NCI-H748 (cell line): ENCODE measurements around the gene S100A4.
"Not testable (repeated sequence)": the region's sequence is repeated elsewhere in the genome, so short reads cannot be mapped to it uniquely, and the experiment has no call there.

Experiments used
- DNase-seq: peaks from one replicate; lab custom pipeline; 2025; ENCODE audit not compliant: unreplicated experiment; lab: John Stamatoyannopoulos, UW

Gene S100A4

DNA sequence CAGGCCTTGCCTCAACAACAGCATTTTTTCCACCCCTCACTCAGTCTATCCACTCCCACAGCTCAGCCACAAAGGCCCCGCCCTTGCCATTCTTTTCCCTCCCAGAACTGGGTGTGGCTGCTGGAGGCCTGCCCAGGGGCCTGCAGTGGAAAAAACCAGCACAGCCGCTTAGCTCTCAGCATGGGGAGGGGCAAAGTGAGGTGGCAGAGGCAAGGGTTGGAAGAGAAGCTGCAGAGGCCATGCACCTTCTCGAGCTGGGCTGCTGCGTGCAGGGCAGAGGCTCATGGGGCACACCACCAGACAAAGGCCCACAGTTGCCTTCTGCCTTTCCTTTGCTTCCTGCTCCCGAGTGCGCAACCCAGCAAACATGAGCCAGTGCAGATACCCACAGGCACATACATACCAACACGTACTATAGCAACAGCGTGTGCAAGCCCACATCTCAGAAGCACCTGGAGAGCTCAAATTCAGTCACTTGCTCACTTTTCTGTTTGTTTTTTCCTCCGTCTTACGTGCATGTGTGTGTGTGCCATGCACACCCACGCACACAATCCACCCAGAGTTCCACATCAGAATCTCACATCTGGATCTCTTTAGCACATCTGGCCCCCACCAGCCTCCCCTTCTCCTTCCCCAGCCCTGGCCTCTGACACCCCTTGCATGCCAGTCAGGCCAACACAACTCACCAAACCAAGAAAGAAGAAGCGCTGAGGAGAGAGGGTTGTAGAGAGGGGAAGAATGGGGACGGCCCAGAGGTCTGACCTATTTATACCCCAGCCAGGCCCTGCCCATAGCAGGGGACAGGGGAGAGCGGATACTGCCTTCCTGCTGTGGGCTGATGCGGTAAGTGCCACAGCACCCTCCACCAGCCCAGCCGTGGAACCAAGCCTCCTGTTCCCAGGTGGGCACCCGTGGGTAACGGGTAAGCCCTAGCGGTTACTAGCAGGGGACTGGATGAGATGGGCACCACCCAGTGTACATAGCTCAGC lies at the start of gene S100A4:
Gene S100A4 (minus strand): TSS at position 740 of the 989 bp plus-strand sequence. CDS start 1,012 bp downstream, outside the sequence.
- DNase-seq, result peak; percentile 94

DNA sequence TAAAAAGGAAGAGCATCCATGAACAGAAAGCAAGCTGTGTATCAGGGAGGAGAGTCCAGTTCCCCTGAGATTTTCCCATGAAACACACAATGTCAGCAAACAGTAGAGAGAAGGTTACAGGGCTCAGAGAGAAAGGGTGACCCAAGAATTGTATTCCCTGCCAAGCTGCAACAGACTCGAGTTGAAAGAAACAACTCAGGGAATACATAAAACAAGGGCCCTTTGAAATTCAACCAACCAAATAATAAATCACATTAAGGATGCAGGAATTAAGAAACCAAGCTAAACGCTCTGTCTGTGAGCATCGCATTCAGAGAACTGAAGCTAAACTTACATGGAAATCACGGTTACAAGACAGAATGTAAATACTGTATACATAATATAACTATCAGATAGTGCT lies 47.1 kb upstream of the S100A4 start:
- no peak for DNase-seq

DNA sequence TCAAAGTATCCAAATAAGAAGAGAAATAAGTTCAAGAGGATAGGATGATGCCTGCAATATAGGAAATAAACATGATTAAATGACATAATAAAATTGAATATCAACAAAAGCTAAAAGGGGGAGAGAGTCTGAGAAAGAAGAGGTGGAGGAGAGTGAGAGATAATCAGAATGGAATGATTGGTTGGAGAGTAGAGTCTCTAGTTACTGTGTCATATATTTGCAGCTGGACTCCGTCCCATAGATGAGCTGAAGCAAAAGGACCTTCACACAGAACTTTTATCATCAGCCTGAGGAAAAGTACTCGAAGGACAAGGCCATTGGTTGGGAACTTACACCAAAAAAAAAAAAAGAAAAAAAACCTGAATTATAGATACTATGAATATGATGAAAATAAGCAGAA lies 42.9 kb upstream of the S100A4 start:
- no peak for DNase-seq

DNA sequence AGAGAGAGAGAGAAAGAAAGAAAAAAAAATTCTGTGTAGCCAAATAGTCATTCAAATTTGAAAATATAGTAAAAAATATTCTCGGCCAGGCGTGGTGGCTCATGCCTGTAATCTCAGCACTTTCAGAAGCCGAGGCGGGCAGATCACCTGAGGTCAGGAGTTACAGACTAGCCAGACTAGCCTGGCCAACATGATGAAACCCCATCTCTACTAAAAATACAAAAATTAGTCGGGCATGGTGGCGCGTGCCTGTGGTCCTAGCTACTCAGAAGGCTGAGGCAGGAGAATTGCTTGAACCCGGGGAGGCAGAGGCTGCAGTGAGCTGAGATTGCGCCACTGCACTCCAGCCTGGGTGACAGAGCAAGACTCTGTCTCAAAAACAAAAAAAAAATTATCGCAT lies 42.4 kb upstream of the S100A4 start:
- DNase-seq, result not testable (repeated sequence)

DNA sequence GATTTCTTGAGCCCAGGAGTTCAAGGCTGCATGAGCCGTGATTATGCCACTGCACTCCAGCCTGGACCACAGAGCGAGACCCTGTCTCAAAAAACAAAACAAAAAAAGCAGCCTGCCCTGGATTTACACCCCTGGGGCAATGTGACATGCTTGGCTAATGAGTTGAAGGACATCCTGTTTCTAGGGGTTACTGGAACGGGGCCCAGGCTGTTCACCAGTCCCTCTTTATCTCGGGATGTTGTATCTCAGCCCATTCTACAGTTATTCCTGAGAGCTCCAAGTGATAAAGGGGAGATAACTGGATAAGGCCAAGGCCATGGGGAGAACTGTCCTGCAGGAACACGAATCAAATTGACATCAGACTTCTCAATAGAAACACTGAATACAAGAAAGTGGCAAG lies 41.7 kb upstream of the S100A4 start:
- no peak for DNase-seq

DNA sequence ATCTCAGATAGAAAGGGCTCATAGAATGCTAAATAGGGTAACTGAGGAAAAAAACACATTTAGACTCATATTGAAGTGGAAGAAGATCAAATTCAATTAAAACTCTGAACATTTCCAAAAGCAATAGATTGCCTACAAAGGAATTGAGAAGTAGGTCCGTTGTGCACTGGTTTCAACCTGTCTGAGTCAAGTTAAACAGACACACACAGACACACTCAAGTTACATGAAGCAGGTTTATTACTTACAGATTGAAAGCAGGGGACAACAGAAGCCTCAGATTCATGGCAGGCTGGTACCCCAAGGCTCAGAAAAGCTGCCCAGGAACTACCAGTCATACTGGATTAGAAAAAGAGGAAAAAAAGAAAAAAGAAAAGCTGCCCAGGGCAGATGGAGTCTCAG lies 40.7 kb upstream of the S100A4 start:
- no peak for DNase-seq

DNA sequence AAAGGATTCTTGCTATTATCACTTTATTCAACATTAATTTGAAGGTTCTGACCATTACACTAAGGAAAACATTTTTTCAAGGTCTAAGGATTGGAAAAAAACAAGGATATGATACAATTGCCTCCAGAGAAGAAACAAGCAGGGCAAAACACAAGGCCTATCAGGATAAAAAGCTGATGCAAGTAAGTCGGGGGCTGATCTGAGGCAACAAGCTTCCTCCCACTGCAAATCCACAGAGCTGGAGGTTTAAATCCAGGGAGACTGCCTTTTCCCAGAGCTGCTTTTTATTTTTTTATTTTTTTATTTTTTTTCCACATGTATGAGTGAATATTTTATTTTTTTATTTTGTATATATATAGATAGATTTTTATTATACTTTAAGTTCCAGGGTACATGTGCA lies 39.4 kb upstream of the S100A4 start:
- no peak for DNase-seq

DNA sequence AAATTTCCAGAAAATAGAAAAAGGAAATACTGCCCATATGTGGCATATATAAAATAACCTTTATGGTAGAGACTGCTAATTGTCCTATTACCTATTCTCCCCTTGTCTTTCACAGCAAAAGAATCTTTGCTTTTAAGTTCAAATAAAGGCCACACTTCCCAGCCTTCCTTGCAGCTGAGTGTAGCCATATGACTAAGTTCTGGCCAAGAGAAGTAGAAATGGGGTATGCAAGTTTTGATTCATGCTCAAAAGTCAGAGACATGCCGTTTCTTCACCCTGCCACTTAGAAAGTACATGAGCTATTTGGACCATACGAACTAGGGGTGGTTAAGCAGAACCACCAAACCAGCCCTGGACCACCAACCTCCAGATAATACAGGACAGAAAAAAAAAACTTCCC lies 38.4 kb upstream of the S100A4 start:
- no peak for DNase-seq

DNA sequence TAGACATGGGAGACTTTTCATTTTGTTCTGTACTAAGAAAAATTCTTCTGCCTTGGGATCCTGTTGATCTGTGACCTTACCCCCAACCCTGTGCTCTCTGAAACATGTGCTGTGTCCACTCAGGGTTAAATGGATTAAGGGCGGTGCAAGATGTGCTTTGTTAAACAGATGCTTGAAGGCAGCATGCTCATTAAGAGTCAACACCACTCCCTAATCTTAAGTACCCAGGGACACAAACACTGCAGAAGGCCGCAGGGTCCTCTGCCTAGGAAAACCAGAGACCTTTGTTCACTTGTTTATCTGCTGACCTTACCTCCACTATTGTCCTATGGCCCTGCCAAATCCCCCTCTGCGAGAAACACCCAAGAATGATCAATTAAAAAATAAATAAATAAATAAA lies 37.9 kb upstream of the S100A4 start:
- not testable (repeated sequence) for DNase-seq

DNA sequence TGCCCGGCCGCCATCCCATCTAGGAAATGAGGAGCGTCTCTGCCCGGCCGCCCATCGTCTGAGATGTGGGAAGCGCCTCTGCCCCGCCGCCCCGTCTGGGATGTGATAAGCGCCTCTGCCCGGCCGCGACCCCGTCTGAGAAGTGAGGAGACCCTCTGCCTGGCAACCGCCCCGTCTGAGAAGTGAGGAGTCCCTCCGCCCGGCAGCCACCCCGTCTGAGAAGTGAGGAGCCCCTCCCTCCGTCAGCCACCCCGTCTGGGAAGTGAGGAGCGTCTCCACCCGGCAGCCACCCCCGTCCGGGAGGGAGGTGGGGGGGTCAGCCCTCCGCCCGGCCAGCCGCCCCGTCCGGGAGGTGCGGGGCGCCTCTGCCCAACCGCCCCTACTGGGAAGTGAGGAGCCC lies 37.2 kb upstream of the S100A4 start:
- not testable (repeated sequence) for DNase-seq

DNA sequence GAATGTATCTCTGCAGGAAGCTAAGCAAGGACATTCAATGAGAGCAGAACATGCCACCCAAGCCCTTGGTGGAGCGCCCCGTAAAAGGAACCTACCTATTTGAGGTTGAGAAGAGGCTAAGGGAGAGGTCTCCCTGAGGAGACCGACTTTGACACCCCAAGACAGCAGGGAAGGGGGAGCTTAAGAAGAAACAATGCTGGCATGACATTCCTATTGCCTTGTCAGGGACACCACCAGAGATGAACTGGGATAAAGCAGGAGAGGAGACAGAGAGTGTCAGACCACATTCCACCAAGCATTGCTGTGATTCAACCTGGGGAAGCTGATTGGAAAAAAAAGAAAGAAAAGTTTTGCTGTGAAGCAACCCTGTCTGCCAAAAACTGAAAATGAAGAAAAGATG lies 33.3 kb upstream of the S100A4 start:
- no peak for DNase-seq

DNA sequence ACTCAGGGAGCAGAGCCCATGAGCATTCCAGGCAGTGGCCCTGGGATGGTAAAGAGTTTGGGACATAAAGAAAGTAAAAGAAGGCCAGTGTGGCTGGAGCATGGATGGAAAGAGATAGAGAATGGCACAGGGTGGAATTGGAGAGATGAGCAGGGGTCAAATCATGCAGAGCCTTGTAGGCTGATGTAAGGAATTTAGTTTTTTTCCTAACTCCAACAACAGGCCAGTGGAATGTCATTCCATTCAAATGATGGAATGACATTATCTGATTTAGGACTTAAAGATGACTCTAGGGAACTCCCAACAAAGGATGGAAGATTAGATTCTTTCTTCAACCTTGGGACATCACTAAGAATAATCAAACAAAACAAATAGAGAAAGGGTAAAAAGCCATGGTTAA lies 32.9 kb upstream of the S100A4 start:
- no peak for DNase-seq

DNA sequence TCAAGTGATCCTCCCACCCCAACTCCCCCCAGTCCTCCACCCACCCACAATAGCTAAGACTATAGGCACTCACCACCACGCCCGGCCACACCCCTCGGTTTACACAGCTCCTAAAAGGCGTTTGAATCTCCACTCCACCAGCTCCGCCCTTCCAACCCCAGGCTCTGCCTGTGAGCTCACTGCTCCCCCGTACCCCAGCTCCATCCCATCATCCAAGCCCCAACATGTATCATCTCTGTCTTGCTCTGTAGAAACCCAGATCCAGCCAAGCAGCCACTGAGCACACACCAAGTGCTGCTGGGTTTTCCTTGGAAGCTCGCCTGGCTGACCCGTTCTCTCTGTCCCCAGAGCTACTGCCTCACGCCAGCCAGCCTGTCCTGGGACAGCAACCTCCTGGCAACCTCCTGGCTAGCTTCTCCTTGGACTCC lies 32.0 kb upstream of the S100A4 start:
- peak; percentile 12 for DNase-seq

DNA sequence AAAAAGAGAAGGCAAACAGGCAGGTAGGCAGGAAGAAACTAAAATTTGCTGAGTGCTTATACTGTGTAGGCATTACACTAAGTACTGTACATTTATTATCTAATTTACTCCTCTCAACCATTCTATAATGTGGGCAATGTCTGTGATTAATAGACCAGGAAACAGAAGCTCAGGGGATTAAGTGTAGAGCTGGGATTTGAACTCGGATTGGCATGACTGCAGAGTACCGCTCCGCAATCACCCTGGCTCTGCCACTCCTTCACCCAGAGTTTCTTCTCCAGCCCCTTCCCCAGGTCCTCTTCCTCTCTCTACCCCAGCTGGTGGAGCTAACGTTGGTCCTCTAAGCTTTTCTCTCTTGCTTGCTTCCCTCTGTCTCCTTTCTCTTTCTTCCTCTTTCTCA lies 31.5 kb upstream of the S100A4 start:
- no peak for DNase-seq

DNA sequence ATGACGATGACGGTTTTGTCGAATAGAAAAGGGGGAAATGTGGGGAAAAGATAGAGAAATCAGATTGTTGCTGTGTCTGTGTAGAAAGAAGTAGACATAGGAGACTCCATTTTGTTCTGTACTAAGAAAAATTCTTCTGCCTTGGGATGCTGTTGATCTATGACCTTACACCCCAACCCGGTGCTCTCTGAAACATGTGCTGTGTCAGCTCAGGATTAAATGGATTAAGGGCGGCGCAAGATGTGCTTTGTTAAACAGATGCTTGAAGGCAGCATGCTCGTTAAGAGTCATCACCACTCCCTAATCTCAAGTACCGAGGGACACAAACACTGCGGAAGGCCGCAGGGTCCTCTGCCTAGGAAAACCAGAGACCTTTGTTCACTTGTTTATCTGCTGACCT lies 29.9 kb upstream of the S100A4 start:
- not testable (repeated sequence) for DNase-seq

DNA sequence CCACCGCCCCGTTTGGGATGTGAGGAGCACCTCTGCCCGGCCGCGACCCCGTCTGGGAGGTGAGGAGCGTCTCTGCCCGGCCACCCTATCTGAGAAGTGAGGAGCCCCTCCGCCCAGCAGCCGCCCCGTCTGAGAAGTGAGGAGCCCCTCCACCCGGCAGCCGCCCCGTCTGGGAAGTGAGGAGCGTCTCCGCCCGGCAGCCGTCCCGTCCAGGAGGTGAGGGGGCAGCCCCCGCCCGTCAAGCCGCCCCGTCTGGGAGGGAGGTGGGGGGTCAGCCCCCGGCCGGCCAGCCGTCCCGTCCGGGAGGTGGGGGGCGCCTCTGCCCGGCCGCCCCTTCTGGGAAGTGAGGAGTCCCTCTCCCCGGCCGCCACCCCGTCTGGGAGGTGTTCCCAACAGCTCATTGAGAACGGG lies 29.5 kb upstream of the S100A4 start:
- not testable (repeated sequence) for DNase-seq

DNA sequence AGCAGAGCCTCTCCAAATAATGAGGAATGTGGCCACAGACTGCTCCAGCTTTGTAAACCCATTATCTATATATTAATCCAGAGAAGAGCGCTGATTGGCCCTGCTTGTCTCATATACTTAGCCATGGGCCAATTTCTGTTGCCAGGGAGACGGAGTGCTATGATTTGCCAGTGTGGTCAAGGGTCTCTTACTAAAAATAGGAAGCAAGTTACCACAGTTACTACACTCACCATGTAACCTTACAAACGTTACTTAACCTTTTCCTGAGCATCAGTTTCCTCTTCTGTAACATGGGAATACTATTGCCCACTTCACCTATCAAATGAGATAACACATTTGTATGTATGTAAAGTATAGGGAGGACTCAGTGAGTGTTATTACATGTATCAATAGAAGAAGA lies 27.7 kb upstream of the S100A4 start:
- no peak for DNase-seq

DNA sequence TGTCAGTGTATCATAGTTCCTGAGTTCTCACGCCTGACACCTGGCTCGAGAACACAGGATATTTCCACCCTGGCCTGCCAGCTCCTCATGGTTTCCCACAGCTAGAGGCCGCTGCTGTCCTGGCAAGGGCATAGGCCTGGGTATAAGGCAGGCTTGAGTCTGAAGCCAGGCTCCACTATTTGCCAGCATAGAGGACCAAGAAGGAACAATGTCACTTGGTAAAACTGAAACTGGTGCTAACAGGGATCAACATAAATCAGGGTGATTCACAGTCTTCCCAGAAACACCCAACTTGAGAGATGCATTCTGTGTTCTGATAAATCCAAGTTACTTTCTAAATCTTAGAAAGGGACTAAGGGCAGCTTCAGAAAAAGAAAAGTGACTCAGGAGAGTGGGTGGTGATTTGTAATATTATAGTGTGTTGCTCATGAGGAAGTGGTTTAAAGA lies 27.0 kb upstream of the S100A4 start:
- peak; percentile 57 for DNase-seq

DNA sequence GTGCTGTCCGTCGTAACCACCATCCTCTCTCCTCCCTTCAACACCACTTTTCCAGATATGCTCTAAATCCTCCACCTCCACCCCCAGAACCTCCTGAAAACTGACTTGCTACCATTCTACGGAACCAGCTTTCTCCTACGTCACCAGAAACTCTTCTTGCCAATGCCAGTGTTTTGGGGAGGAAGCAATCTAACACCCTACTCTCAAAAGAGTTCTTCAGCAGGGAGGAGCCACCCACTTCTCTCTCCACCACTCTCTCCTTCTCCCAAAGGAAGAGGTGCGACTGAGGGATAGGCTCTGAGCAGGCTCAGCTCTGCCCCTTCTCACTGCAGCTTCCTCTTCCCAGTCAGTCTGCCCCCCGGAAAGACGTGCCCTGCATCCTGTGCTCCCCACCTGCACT lies 26.1 kb upstream of the S100A4 start:
- no peak for DNase-seq

DNA sequence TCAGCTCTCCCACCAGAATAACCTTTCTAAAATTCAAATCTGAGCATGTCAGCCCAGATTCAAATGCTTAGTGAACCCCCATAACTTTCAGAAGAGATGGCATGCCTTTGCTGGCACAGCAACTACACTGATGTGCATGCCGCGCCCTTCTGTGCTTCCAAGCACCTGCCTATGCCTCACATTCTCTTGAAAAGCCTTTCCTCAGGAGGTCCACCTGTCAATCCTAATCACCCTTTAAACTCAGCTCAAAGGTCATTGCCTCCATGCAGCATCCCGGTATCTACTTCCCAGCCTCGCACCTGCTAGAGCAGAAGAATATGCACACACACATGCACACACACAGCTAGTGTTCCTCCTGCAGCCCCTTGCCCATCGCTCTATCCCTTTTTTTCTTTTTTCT lies 25.3 kb upstream of the S100A4 start:
- peak; percentile 30 for DNase-seq

DNA sequence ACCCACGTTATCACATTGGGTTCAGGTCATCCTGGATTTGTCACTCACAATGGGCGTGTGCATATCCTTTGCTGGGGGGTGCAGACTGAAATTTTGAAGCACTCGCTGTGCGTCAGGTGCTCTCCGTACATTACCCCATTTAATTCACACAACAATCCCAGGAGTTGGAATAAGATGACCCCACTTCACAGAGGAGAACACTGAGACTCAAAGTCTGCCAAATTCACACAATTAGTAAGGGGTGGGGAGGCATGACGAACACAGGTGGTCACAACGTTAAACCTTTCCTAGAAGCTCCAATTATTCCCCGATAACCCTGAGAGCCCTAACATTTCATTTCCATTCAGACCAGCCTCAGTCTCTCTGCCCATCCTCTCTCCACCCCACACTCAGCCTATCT lies 23.9 kb upstream of the S100A4 start:
- DNase-seq, result no peak

DNA sequence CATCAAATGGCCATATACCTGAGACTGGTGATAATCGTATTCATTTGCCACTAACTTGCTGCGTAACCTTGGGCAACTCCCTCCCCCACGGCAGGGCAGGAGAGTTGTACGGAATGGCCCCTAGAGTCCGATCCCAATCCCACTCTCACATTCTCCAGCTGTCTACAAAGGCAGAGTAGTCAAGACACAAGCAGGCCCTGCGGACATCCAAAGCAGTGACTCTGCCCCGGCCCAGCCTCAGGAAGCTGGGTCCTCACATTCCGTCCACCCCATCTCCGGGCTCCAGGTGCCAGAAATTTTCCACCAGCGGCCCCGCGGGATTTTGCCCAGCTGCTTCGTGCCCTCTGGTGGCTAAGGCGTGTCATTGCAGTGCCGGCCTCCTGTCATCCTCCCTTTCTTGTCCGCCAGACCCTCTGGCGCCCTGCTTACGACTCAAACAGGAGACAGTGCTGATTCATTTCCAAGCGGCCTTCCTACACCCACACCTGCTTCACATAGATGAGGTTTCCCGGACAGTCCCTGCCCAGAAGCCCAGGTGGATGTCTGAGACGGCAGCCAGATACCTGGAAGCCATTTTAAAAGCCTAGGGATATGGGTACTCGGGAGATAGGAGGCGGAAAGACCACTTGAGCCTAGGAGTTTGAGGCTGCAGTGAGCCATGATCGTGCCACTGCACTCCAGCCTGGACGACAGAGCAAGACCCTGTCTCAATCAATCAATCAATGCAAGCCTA lies 22.9 kb upstream of the S100A4 start:
- peak; percentile 91 for DNase-seq
